ENCODE data around the gene TRIM52.

DNA sequence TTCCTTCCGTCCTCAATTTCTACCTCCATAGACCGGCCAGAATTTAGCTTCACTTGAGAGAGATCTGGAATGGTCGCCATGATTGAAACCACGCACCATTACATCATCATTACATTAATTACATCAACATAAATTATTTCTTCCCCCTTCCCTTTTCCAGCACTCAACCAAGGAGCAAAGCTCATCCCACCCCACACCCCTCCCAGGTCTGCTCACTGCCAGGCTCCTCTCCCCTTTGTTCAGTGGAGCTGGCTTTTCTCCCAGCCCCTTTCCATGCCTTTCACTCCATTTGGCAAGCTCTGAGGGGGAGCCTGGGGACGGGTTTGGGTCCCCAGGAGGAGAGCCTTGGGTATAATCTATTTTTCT, 25.6 kb downstream of the TRIM52 start:
- TF ChIP-seq EZH2phosphoT487 (IDR thresholded peaks at IDR 0.05; ENCODE audit: borderline replicate concordance), result no peak
- TF ChIP-seq, protein P1, sequence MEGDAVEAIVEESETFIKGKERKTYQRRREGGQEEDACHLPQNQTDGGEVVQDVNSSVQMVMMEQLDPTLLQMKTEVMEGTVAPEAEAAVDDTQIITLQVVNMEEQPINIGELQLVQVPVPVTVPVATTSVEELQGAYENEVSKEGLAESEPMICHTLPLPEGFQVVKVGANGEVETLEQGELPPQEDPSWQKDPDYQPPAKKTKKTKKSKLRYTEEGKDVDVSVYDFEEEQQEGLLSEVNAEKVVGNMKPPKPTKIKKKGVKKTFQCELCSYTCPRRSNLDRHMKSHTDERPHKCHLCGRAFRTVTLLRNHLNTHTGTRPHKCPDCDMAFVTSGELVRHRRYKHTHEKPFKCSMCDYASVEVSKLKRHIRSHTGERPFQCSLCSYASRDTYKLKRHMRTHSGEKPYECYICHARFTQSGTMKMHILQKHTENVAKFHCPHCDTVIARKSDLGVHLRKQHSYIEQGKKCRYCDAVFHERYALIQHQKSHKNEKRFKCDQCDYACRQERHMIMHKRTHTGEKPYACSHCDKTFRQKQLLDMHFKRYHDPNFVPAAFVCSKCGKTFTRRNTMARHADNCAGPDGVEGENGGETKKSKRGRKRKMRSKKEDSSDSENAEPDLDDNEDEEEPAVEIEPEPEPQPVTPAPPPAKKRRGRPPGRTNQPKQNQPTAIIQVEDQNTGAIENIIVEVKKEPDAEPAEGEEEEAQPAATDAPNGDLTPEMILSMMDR (IDR thresholded peaks at IDR 0.05 in 2 of 3, conservative IDR thresholded peaks at IDR 0.05 in 1 of 3; ENCODE audit: borderline replicate concordance in 1 of 3, insufficient read depth in 1 of 3, low read depth in 2 of 3, low read length in 2 of 3), result no peak
- TF ChIP-seq SP1 (IDR thresholded peaks at IDR 0.05; ENCODE audit: low read depth), result no peak
- no peak for TF ChIP-seq EGR1 (IDR thresholded peaks at IDR 0.05; ENCODE audit: low read depth)
- no peak for TF ChIP-seq POLR2A (IDR thresholded peaks at IDR 0.05; ENCODE audit: borderline replicate concordance, extremely low read depth, insufficient read depth, insufficient read length)
- TF ChIP-seq EZH2 (IDR thresholded peaks at IDR 0.05), result no peak
- no peak for TF ChIP-seq CEBPB (IDR thresholded peaks at IDR 0.05; ENCODE audit: low read depth)
